G401 (cell line): ENCODE measurements around the gene APC. TPM values are rescaled to one million over a fixed set of nuclear protein-coding genes. Genes with fewer than 3 reads are reported as not detected.
"Not testable (repeated sequence)": the region's sequence is repeated elsewhere in the genome, so short reads cannot be mapped to it uniquely, and the experiment has no call there.

Experiments used
- DNase-seq: peaks from one replicate; pipeline ENCODE4 v3.0.0-alpha.2; 2015; ENCODE audit warnings: low spot score
- in situ Hi-C: cut with HindIII; loops from 2 replicates; pipeline ENCODE4 v1.10.0; 2016; ENCODE audit warnings: low sequenced_read_pairs, mixed read lengths
- total RNA-seq: library from RNA; depleted of rRNA; stranded (reverse); fragments of >200 nt; shearing (Covaris generic); gene quantifications from 2 replicates; pipeline ENCODE4 v1.2.3, GENCODE V29; 2014

APC gene
- total RNA-seq, 1 experiment from 2014 or later: 21.6 TPM

- in situ Hi-C loops: no loop called here
- DNase-seq: no peak
These were observed 96.3 kb downstream of the APC start for GRCh38 chr5:112833971-112834370.

GRCh38 chr5:112844489-112844888 is 106.8 kb downstream of the APC start:
- in situ Hi-C loops: no loop called here
- no peak for DNase-seq

- in situ Hi-C loops: no loop called here
- DNase-seq: no peak
These were observed 108.9 kb downstream of the APC start for GRCh38 chr5:112846556-112846955.

GRCh38 chr5:112847306-112847705 is 109.6 kb downstream of the APC start:
- DNase-seq: no peak
- in situ Hi-C loops: no loop called here

GRCh38 chr5:112848116-112848811 is 110.6 kb downstream of the APC start:
- DNase-seq: peak; percentile 64
- in situ Hi-C loops: no loop called here

- DNase-seq: no peak
- in situ Hi-C loops: no loop called here
These were observed 112.2 kb downstream of the APC start for GRCh38 chr5:112849912-112850311.

- no peak for DNase-seq
- in situ Hi-C loops: no loop called here
These were observed 117.0 kb downstream of the APC start for GRCh38 chr5:112854651-112855050.

- DNase-seq: no peak
- in situ Hi-C loops: no loop called here
These were observed 120.2 kb downstream of the APC start for GRCh38 chr5:112857866-112858265.

GRCh38 chr5:112860571-112860928 is 122.9 kb downstream of the APC start:
- in situ Hi-C loops, DNase-seq: not testable (repeated sequence)

GRCh38 chr5:112860929-112861637 is 123.4 kb downstream of the APC start, which contains the start of gene SRP19:
Gene SRP19 (plus strand): TSS chr5:112861287. CDS start chr5:112861377, 90 bp downstream.
- in situ Hi-C loops: no loop called here
- peak; percentile 97 for DNase-seq

GRCh38 chr5:112861638-112861985 is 123.9 kb downstream of the APC start:
- in situ Hi-C loops: no loop called here
- DNase-seq: no peak

- no peak for DNase-seq
These were observed 124.4 kb downstream of the APC start for GRCh38 chr5:112862085-112862484.

GRCh38 chr5:112863549-112863948 is 125.9 kb downstream of the APC start:
- peak; percentile 16 for DNase-seq
- in situ Hi-C loops: no loop called here

More at GRCh38 chr5:112862085-112862484, 124.4 kb downstream of the APC start:
- in situ Hi-C loops: no loop called here

GRCh38 chr5:112865128-112865527 is 127.4 kb downstream of the APC start:
- in situ Hi-C loops: no loop called here
- DNase-seq: no peak

GRCh38 chr5:112866739-112867138 is 129.1 kb downstream of the APC start:
- in situ Hi-C loops: no loop called here

GRCh38 chr5:112867411-112867810 is 129.7 kb downstream of the APC start:
- DNase-seq: no peak
- in situ Hi-C loops: no loop called here

More at GRCh38 chr5:112866739-112867138, 129.1 kb downstream of the APC start:
- no peak for DNase-seq

- in situ Hi-C loops: no loop called here
- no peak for DNase-seq
These were observed 132.3 kb downstream of the APC start for GRCh38 chr5:112869948-112870347.

GRCh38 chr5:112870966-112871365 is 133.3 kb downstream of the APC start:
- in situ Hi-C loops: no loop called here
- DNase-seq: no peak

GRCh38 chr5:112876362-112876761 is 138.7 kb downstream of the APC start:
- DNase-seq: no peak

GRCh38 chr5:112878101-112878500 is 140.4 kb downstream of the APC start:
- in situ Hi-C loops: no loop called here
- no peak for DNase-seq

More at GRCh38 chr5:112876362-112876761, 138.7 kb downstream of the APC start:
- in situ Hi-C loops: no loop called here

GRCh38 chr5:112878760-112879159 is 141.1 kb downstream of the APC start:
- in situ Hi-C loops: no loop called here
- no peak for DNase-seq
